ENCODE data around the gene ZNF587B.
A peak's percentile ranks its signal among the peaks of the same experiment; 100 is the strongest.
"Not testable (repeated sequence)": the region's sequence is repeated elsewhere in the genome, so short reads cannot be mapped to it uniquely, and the experiment has no call there.

Gene ZNF587B

DNA sequence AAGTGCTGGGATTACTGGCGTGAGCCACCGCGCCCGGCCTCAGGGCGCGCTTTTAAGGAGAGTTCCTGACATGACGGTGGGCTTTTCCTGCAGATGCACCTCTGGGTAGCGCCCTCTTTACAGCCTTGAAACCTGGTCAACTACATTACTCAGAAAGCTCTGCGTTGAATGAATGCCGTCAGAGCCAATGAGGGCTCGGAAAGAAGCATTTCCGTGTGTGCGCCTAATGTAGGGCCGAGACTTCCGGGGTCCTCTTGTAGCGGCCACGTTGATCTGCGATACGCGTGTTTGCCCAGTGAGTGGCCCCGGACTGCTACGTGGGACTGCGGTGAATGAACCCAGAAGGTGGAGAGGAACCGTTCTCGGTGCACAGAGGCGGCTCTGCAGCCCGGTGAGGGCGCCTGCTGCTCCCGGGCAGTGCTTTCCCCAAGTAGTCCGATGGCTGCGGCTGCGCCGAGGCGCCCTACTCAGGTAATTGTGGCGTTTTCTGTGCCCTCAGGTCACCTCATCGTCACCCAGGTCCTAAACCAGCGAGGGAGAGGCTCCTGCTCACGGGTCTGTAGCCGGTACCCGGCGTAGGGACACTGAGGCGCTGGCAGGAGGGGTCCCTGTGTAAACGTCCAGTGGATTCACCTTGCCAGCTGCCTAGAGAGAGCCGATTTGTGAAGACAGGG, 10.5 kb upstream of the ZNF587B start:
- peak; percentile 95 for DNase-seq (ENCODE audit: low read depth)

GRCh38 chr19:57820599-57820998, 9.5 kb upstream of the ZNF587B start:
- no peak for DNase-seq (ENCODE audit: low read depth)

DNA sequence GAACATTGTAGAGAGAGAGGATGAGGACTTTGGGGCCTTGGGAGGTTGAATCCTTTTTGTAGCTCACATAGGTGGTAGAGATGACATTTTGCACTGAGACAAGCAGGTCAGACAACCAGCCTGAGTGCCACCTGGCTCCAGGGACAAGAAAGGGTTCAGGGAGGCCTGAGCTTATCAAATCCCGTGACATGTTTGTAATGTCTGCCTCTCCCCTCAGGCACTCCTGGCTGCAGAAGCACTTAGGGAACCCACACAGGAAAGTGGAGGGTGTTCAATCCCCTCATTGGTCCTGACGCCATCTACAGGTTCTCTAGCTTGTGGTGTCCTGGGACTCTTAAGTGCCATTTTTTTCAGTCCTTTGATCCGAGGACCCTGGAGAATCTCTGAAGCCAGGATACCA, 9.0 kb upstream of the ZNF587B start:
- not testable (repeated sequence) for DNase-seq (ENCODE audit: low read depth)

DNA sequence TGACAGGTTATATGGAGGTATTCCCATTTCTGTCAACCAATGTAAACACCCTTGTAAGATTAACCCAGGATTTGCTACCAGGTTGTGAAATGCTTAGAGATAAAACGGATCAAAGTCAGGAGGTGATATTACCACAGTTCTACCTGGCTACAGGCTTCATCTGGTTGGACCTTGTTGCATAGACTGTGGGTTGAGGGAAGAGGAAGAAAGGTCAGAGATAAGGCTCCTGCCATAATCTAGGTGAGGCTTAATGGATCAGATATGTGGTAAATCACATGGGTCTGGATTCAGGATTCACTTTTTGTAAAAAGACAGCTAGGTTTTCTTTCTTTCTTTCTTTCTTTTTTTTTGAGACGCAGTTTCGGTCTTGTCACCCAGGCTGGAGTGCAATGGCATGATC, 8.6 kb upstream of the ZNF587B start:
- DNase-seq (ENCODE audit: low read depth): not testable (repeated sequence)

- not testable (repeated sequence) for DNase-seq (ENCODE audit: low read depth)
Measured at GRCh38 chr19:57823155-57823554, 6.9 kb upstream of the ZNF587B start.

DNA sequence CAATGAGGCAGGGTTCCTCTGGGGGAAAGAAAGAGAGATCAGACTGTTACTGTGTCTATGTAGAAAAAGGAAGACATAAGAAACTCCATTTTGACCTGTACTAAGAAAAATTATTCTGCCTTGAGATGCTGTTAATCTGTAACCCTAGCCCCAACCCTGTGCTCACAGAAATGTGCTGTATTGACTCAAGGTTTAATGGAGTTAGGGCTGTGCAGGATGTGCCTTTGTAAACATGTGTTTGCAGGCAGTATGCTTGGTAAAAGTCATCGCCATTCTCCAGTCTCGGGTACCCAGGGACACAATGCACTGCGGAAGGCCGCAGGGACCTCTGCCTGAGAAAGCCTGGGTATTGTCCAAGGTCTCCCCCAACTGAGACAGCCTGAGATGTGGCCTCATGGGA, 6.5 kb upstream of the ZNF587B start:
- DNase-seq (ENCODE audit: low read depth): not testable (repeated sequence)

- no peak for DNase-seq (ENCODE audit: low read depth)
Measured at GRCh38 chr19:57825511-57825910, 4.6 kb upstream of the ZNF587B start.

DNA sequence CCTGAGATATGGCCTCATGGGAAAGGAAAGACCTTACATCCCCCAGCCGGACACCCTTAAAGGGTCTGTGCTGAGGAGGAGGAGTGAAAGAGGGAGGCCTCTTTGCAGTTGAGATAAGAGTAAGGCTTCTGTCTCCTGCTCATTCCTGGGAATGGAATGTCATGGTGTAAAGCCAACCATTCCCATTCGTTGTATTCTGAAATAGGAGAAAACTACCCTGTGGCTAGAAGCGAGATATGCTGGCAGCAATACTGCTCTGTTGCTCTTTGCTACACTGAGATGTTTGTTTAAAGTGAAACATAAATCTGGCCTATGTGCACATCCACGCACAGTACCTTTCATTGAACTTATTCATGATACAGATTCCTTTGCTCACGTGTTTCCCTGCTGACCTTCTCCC, 783 bp upstream of the ZNF587B start:
- no peak for DNase-seq (ENCODE audit: low read depth)

GRCh38 chr19:57836991-57837390, 6.9 kb downstream of the ZNF587B start:
- not testable (repeated sequence) for DNase-seq (ENCODE audit: low read depth)

GRCh38 chr19:57838622-57839191, 8.6 kb downstream of the ZNF587B start:
- DNase-seq (ENCODE audit: low read depth): not testable (repeated sequence)

DNA sequence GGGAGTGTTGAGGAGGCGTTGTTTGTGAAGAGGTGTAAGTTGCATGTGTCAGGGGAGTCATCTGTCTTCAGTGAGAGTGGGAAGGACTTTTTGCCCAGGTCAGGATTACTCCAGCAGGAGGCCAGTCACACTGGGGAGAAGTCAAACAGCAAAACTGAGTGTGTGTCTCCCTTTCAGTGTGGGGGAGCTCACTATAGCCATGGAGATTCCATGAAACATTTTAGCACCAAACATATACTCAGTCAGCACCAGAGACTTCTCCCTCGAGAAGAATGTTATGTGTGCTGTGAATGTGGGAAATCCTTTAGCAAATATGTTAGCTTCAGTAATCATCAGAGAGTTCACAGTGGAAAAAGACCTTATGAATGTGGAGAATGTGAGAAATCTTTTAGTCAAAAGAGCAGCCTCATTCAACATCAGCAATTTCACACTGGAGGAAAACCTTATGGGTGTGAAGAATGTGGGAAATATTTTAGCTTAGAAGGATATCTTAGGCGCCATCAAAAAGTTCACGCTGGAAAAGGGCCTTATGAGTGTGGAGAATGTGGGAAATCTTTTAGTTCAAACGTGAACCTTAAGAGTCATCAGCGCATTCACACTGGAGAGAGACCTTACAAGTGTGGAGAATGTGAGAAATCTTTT, 11.1 kb downstream of the ZNF587B start:
- no peak for DNase-seq (ENCODE audit: low read depth)

GRCh38 chr19:57847164-57847563, 17.1 kb downstream of the ZNF587B start:
- DNase-seq (ENCODE audit: low read depth): peak; percentile 60

DNA sequence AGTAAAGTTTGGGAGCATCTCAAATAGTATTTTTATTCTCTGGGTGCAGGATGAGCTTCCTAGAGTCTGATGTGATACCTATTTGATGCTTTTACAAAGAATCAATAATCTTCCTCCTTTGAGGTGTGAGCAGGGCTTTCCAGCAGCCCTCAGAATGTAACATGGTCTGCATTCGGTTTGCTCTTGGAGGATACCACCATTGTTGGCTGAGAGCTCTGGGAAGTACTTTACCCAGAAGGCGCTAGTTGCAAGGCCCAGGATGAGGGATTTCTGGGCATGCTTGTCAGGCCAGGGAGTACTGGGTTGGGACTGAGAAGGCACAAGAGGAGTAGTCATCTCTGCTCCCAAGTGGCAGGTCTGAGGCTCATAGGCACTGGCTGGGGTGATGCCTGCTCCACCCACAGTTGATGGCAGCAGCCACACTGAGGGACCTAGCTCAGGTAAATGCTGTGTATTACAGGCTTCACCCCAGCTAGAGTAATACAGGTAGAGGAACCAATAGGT, 19.1 kb downstream of the ZNF587B start:
- DNase-seq (ENCODE audit: low read depth): not testable (repeated sequence)

DNA sequence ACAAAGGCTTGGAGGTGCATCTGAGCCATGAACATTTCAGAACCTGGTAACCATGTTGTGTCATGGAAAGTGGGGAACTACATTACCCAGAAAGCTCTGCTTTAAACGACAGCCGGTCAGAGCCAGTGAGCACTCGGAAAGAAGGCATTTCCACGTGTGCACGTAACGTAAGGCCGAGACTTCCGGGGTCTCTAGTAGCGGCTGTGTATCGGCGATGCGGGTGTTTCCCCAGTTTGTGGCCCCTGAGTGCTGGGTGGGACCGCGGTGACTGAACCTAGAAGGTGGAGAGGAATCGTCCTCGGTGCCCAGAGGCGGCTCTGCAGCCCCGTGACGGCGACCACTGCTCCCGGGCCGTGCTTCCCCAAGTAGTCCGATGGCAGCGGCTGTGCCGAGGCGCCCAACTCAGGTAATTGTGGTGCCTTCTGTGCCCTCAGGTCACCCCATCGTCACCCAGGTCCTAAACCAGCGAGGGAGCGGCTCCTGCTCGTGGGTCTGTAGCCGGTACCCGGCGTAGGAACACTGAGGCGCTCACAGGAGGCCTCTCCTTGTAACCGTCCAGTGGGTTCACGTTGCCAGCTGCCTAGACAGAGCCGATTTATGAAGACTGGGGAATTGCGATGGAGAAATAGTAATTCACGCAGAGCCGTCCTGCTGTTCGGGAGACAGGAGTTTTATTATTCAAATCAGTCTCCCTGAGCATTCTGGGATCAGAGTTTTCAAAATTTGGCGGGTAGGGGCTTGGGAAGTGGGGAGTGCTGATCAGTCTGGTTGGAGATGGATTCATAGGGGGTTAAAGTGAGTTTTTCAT, 19.8 kb downstream of the ZNF587B start, which contains the start of gene ZNF587:
ZNF587 (plus strand) TSS at position 194 of the 808 bp plus-strand sequence; CDS start at position 374, 180 bp downstream.
- DNase-seq (ENCODE audit: low read depth): peak; percentile 89

DNA sequence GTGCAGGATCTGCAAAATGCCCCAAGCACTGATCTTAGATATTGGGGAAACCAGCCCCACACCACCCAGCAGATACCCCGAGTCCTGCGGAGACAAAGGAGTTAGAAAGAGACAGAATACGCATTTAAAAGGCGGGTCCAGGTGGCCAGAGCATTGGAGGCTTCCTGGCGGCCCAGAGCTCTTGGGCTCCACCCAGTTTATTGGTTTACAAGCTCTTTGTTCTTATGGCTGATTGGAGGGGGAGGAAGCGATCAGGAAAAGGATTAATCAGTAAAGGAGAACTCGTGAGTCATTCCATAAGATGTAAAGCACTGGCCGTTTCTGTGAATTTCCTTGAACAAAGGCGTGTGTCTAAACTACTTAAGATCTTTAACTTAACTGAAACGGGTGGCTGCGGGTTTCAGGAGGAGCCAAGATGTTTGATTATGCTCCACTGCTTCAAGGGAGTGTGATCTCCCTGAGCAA, 20.5 kb downstream of the ZNF587B start:
- peak; percentile 71 for DNase-seq (ENCODE audit: low read depth)

DNA sequence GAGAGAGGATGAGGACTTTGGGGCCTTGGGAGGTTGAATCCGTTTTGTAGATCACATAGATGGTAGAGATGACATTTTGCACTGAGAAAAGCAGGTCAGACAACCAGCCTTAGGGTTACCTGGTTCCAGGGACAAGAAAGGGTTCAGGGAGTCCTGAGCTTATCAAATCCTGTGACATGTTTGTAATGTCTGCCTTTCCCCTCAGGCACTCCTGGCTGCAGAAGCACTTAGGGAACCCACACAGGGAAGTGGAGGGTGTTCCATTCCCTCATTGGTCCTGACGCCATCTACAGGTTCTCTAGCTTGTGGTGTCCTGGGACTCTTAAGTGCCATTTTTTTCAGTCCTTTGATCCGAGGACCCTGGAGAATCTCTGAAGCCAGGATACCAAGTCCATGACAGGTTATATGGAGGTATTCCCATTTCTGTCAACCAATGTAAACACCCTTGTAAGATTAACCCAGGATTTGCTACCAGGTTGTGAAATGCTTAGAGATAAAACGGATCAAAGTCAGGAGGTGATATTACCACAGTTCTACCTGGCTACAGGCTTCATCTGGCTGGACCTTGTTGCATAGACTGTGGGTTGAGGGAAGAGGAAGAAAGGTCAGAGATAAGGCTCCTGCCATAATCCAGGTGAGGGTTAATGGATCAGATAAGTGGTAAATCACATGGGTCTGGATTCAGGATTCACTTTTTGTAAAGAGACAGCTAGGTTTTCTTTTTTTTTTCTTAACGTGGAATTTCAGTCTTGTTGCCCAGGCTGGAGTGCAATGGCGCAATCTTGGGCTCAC, 21.9 kb downstream of the ZNF587B start:
- not testable (repeated sequence) for DNase-seq (ENCODE audit: low read depth)

- not testable (repeated sequence) for DNase-seq (ENCODE audit: low read depth)
Measured at GRCh38 chr19:57854117-57854516, 24.0 kb downstream of the ZNF587B start.

DNA sequence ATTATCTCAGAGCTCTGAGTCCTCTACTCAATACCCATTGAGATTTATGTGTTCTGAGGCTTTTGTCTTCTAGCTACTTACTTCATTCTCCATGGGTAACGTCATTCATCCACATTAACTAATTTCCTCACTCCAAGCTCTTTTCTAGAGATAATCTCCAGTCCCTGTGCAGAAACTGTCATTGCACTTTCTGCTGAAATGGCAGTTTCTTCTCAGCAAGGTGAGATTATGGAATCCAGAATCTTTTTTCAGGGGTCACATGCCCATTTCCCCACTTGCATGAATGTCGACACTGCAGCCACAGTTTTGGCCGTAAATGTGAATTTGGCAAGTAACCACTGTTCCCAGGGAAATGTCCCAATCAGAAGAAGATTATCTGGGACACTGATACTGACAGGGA, 32.3 kb downstream of the ZNF587B start:
- DNase-seq (ENCODE audit: low read depth): not testable (repeated sequence)

DNA sequence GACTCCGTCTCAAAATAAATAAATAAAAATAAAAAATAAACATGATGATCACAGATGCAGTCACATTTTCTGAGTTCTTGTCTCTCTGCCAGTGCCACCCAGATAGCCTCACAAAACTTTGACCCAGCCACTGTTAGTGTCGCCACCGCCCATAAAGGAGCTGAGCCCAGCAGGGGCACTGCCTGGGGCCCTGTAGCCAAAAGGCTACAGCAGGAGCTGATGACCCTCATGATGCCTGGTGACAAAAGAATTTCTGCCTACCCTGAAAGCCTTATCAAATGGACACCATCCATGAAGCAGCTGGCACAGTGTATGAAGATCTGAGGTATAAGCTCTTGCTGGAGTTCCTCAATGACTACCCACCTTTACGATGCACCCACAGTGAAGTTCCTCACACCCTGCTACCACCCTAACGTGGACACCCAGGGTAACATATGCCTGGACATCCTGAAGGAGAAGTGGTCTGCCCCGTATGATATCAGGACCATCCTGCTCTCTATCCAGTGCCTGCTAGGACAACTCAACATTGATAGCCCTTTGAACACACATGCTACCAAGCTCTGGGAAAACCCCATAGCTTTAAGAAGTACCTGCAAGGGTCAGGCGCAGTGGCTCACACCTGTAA, 37.9 kb downstream of the ZNF587B start:
- no peak for DNase-seq (ENCODE audit: low read depth)

GRCh38 chr19:57869655-57870054, 39.6 kb downstream of the ZNF587B start:
- DNase-seq (ENCODE audit: low read depth): not testable (repeated sequence)

GRCh38 chr19:57870225-57870624, 40.1 kb downstream of the ZNF587B start:
- no peak for DNase-seq (ENCODE audit: low read depth)

Measured in iris pigment epithelial cell (primary cell).